MM.1S (cell line): ENCODE data around the gene CTRB2.

Experiments used
- DNase-seq: peaks from one replicate; pipeline ENCODE4 v3.0.0-alpha.2; 2015
- H2AFZ ChIP-seq: fragments of 300-600 bp; sonication (generic); 2 replicates; pipeline ENCODE4 v1.6.0; 2016; ENCODE audit warnings: antibody characterized with exemption, low read length
- H3F3A ChIP-seq: fragments of 300-600 bp; sonication (generic); 2 replicates; pipeline ENCODE4 v1.6.1; 2016; ENCODE audit warnings: mild to moderate bottlenecking, antibody characterized with exemption, low read length, moderate library complexity, mixed read lengths; ENCODE audit not compliant: insufficient read depth
- H3K27ac ChIP-seq: fragments of 300-600 bp; sonication (generic); 2 replicates; pipeline ENCODE4 v1.5.1; 2016; ENCODE audit warnings: mild to moderate bottlenecking, low read length
- H3K27me3 ChIP-seq: fragments of 300-600 bp; sonication (generic); replicated peaks from 2 replicates; pipeline ENCODE4 v1.6.0; 2016; ENCODE audit warnings: low read length; ENCODE audit not compliant: insufficient read depth
- H3K36me3 ChIP-seq: fragments of 300-600 bp; sonication (generic); replicated peaks from 2 replicates; pipeline ENCODE4 v1.6.1; 2016; ENCODE audit warnings: mild to moderate bottlenecking, low read length, mixed read lengths; ENCODE audit not compliant: insufficient read depth
- H3K4me1 ChIP-seq: fragments of 300-600 bp; sonication (generic); 2 replicates; pipeline ENCODE4 v1.6.1; 2016; ENCODE audit warnings: low read length, mixed read lengths
- H3K4me2 ChIP-seq: fragments of 300-600 bp; sonication (generic); 2 replicates; pipeline ENCODE4 v1.6.0; 2016; ENCODE audit warnings: low read depth, low read length
- H3K4me3 ChIP-seq: fragments of 300-600 bp; sonication (generic); 2 replicates; pipeline ENCODE4 v1.5.1; 2016; ENCODE audit warnings: low read length, mixed read lengths
- H3K79me2 ChIP-seq: fragments of 300-600 bp; sonication (generic); 2 replicates; pipeline ENCODE4 v1.6.1; 2016; ENCODE audit warnings: mixed run types, low read length, mixed read lengths
- H3K9ac ChIP-seq: fragments of 300-600 bp; sonication (generic); 2 replicates; pipeline ENCODE4 v1.6.1; 2016; ENCODE audit warnings: low read length, mixed read lengths
- H3K9me2 ChIP-seq: fragments of 300-600 bp; sonication (generic); replicated peaks from 2 replicates; pipeline ENCODE4 v1.6.1; 2016; ENCODE audit warnings: mild to moderate bottlenecking, low read length, mixed read lengths; ENCODE audit not compliant: insufficient read depth
- H3K9me3 ChIP-seq: fragments of 300-600 bp; sonication (generic); replicated peaks from 2 replicates; pipeline ENCODE4 v1.6.1; 2016; ENCODE audit warnings: mild to moderate bottlenecking, low read length, mixed read lengths; ENCODE audit not compliant: insufficient read depth
- H4K20me1 ChIP-seq: fragments of 300-600 bp; sonication (generic); 2 replicates; pipeline ENCODE4 v1.6.1; 2016; ENCODE audit warnings: mild to moderate bottlenecking, low read length, moderate library complexity, mixed read lengths; ENCODE audit not compliant: insufficient read depth
- EZH2 ChIP-seq: fragments of 300-600 bp; sonication (generic); optimal IDR thresholded peaks from 2 replicates; pipeline ENCODE3; 2017; ENCODE audit warnings: low read depth, mild to moderate bottlenecking, antibody characterized with exemption, low read length, mixed read lengths
- EZH2phosphoT487 ChIP-seq: fragments of 300-600 bp; sonication (generic); IDR thresholded peaks from 2 replicates; pipeline ENCODE4 v1.6.1; 2018; ENCODE audit warnings: antibody characterized with exemption, low read length
- TF ChIP-seq, protein P1 (sequence below): fragments of 300-600 bp; sonication (generic); IDR thresholded peaks from 2 replicates; pipeline ENCODE4 v1.5.1; 2016; ENCODE audit warnings: antibody characterized with exemption, low read length, mixed read lengths

Gene CTRB2

GRCh38 chr16:75176926-75177325, 30.0 kb downstream of the CTRB2 start:
- Histone ChIP-seq H2AFZ (no peak overlapping the region), H3K4me3 (no peak overlapping the region), H3K4me2 (no peak overlapping the region), H3K9me3 (no peaks in the 10 kb centered on the region), H3K27me3 (no peaks in the 10 kb centered on the region), H3K4me1 (no peaks in the 10 kb centered on the region), H3F3A (no peaks in the 10 kb centered on the region), H3K9ac (no peak overlapping the region), H4K20me1 (no peaks in the 10 kb centered on the region), H3K9me2 (no peaks in the 10 kb centered on the region), H3K79me2 (no peaks in the 10 kb centered on the region), H3K36me3 (no peaks in the 10 kb centered on the region), H3K27ac (no peak overlapping the region)
- no peak for DNase-seq
- TF ChIP-seq, protein P1, sequence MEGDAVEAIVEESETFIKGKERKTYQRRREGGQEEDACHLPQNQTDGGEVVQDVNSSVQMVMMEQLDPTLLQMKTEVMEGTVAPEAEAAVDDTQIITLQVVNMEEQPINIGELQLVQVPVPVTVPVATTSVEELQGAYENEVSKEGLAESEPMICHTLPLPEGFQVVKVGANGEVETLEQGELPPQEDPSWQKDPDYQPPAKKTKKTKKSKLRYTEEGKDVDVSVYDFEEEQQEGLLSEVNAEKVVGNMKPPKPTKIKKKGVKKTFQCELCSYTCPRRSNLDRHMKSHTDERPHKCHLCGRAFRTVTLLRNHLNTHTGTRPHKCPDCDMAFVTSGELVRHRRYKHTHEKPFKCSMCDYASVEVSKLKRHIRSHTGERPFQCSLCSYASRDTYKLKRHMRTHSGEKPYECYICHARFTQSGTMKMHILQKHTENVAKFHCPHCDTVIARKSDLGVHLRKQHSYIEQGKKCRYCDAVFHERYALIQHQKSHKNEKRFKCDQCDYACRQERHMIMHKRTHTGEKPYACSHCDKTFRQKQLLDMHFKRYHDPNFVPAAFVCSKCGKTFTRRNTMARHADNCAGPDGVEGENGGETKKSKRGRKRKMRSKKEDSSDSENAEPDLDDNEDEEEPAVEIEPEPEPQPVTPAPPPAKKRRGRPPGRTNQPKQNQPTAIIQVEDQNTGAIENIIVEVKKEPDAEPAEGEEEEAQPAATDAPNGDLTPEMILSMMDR: no peak
- no peak for TF ChIP-seq EZH2
- TF ChIP-seq EZH2phosphoT487: no peak

DNA sequence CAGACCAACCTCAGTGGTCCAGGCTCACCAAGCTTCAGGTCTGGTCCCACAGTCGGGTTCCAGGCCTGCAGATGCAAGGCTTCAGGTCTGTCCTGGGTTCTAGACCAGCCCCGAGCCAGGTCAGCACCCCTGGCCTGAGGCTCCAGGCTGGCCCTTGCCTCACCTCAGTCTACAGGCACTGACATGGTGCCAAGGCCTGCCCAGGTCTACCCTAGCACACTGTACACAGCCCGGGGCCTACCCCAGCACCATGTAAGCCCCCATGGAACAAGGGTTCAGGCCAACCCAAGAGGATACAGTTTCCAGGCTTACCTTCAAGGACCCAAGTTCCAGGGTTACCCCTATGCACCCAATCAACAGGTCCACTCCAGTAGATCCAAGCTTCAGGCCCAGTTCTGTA, 31.9 kb downstream of the CTRB2 start:
- H3F3A ChIP-seq: no peaks in the 10 kb centered on the region
- H3K9me2 ChIP-seq: no peaks in the 10 kb centered on the region
- H3K79me2 ChIP-seq: no peaks in the 10 kb centered on the region
- no peak overlapping the region for H3K27ac ChIP-seq
- TF ChIP-seq EZH2 (no peak), EZH2phosphoT487 (no peak)
- TF ChIP-seq, protein P1: no peak
- no peak overlapping the region for H3K4me2 ChIP-seq
- no peaks in the 10 kb centered on the region for H3K36me3 ChIP-seq
- H3K27me3 ChIP-seq: no peaks in the 10 kb centered on the region
- H3K4me1 ChIP-seq: no peaks in the 10 kb centered on the region
- H3K9me3 ChIP-seq: no peaks in the 10 kb centered on the region
- no peak for DNase-seq
- no peak overlapping the region for H3K9ac ChIP-seq
- no peak overlapping the region for H3K4me3 ChIP-seq
- no peaks in the 10 kb centered on the region for H4K20me1 ChIP-seq
- H2AFZ ChIP-seq: no peak overlapping the region

GRCh38 chr16:75172578-75172977, 34.4 kb downstream of the CTRB2 start:
- Histone ChIP-seq H3F3A (no peaks in the 10 kb centered on the region), H3K4me3 (no peak overlapping the region), H4K20me1 (no peaks in the 10 kb centered on the region), H3K9me3 (no peaks in the 10 kb centered on the region), H3K9ac (no peak overlapping the region), H3K27me3 (no peaks in the 10 kb centered on the region), H3K4me2 (no peak overlapping the region), H3K79me2 (no peaks in the 10 kb centered on the region), H2AFZ (no peak overlapping the region), H3K36me3 (no peaks in the 10 kb centered on the region), H3K4me1 (no peaks in the 10 kb centered on the region), H3K27ac (no peak overlapping the region), H3K9me2 (no peaks in the 10 kb centered on the region)
- TF ChIP-seq EZH2: no peak
- TF ChIP-seq, protein P1: no peak
- DNase-seq: no peak
